ENCODE data around the gene SNX33. TPM values are rescaled to one million over a fixed set of nuclear protein-coding genes. Genes with fewer than 3 reads are reported as not detected.

The SNX33 gene
- total and polyA plus RNA-seq, 2 experiments from 2014 or later: 6.2 to 21.2 TPM

DNA sequence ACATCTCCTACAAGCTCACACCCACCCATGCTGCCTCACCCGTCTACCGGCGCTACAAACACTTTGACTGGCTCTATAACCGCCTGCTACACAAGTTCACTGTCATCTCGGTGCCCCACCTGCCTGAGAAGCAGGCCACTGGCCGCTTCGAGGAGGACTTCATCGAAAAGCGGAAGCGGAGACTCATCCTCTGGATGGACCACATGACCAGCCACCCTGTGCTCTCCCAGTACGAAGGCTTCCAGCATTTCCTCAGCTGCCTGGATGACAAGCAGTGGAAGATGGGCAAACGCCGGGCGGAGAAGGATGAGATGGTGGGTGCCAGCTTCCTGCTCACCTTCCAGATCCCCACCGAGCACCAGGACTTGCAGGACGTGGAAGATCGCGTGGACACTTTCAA is 2.1 kb downstream of the SNX33 start:
- peaks cover 52% of the 10 kb centered on the region for H3K79me2 ChIP-seq (replicated peaks; ENCODE audit: insufficient read depth)
- peaks cover 59% of the 10 kb centered on the region for H3K4me1 Mint-ChIP-seq
- H4K20me1 ChIP-seq (replicated peaks; ENCODE audit: insufficient read depth): peaks cover 12% of the 10 kb centered on the region; the same call in 1 of the 2 replicates
- peak overlapping the region; percentile 99; the same call in 1 of the 2 replicates for H3K4me2 ChIP-seq
- H3K27me3 ChIP-seq (ENCODE audit: insufficient read depth): peaks cover 17% of the 10 kb centered on the region
- no peak for ATAC-seq
- H2AFZ ChIP-seq: no peak overlapping the region
- H3K27ac Mint-ChIP-seq: no peak overlapping the region
- peak overlapping the region; percentile 96 for H3K4me3 Mint-ChIP-seq
- peaks cover 27% of the 10 kb centered on the region for H3K4me1 ChIP-seq (ENCODE audit: insufficient read depth)
- H3K9me3 Mint-ChIP-seq: no peaks in the 10 kb centered on the region
- H3F3A ChIP-seq (replicated peaks; ENCODE audit: low read depth): peaks cover 29% of the 10 kb centered on the region
- no peaks in the 10 kb centered on the region for H3K9me2 ChIP-seq (ENCODE audit: insufficient read depth)
- peaks cover 28% of the 10 kb centered on the region for H3K36me3 Mint-ChIP-seq (ENCODE audit: low read depth)
- peaks cover 42% of the 10 kb centered on the region for H3K27me3 Mint-ChIP-seq (ENCODE audit: insufficient read depth, low read depth, poor library complexity)
- no peak overlapping the region for H3K27ac ChIP-seq (ENCODE audit: low read depth)
- TF ChIP-seq CREB1 (CRISPR knock-in tag; IDR thresholded peaks at IDR 0.05; ENCODE audit: low read depth) (no peak), ZNF331 (CRISPR knock-in tag; IDR thresholded peaks at IDR 0.05; ENCODE audit: low read depth) (no peak), ETS1 (IDR thresholded peaks at IDR 0.05) (no peak)
- H3K4me3 ChIP-seq: no peak overlapping the region; the same call in 1 of the 2 replicates
- H3K36me3 ChIP-seq (ENCODE audit: insufficient read depth): no peaks in the 10 kb centered on the region; the same call in 1 of the 2 replicates
- no peak for DNase-seq (ENCODE audit: low spot score)

DNA sequence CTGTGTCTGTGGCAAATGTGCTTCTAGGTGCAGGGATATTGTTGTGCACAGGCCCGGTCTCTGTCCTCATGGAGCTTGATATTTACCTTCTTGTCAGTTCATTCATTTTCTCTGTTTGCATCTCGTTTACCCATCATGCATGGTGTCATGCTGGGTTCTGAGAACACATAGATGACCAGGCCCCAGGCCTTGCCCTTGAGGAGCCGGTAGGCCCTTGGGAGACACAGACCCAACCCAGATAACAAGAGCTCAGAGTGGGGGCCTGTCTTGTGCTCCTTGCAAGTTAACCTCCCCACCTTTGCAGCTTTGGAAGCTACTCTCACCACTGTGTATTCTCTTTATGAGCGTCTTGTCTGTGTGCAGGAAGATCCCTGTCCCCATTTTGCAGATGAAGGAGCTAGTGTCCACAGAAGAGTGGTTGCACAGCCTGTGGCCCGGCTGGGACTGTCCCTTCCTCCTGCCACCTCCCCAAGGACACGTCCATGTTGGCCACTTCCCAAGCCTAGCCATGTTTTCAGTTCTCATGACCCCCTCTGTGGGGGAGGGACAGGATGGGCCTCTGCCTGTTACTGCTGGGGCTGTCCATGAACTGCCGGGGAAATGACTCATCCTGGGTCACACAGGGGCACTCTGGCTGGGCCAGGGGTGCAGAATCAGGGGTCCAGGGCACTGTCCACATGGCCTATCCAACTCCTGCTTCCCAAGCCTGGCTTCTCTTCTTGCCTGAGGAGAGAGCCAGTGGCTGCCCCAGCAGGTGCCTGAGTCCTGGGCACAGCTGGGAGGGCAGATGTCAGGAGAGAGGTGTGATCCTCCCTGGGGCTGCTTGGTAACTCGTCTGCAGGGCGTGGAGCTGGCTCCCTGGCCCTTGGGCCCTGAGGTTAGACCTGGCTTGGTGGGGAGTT is 3.4 kb downstream of the SNX33 start:
- H3K4me1 ChIP-seq (ENCODE audit: insufficient read depth): peaks cover 27% of the 10 kb centered on the region
- Mint-ChIP-seq H3K27ac (no peak overlapping the region; the same call in 1 of the 2 replicates), H3K9me3 (no peaks in the 10 kb centered on the region), H3K4me1 (peaks cover 61% of the 10 kb centered on the region), H3K36me3 (ENCODE audit: low read depth) (peaks cover 33% of the 10 kb centered on the region), H3K4me3 (peak overlapping the region; percentile 96), H3K27me3 (ENCODE audit: insufficient read depth, low read depth, poor library complexity) (peaks cover 35% of the 10 kb centered on the region)
- H3K27ac ChIP-seq (ENCODE audit: low read depth): no peak overlapping the region
- H3K4me3 ChIP-seq: peak overlapping the region; percentile 26; the same call in 1 of the 2 replicates
- peaks cover 12% of the 10 kb centered on the region; the same call in 1 of the 2 replicates for H4K20me1 ChIP-seq (replicated peaks; ENCODE audit: insufficient read depth)
- H3K4me2 ChIP-seq: peak overlapping the region; percentile 99; the same call in 1 of the 2 replicates
- H3K79me2 ChIP-seq (replicated peaks; ENCODE audit: insufficient read depth): peaks cover 65% of the 10 kb centered on the region
- H3K36me3 ChIP-seq (ENCODE audit: insufficient read depth): no peaks in the 10 kb centered on the region; the same call in 1 of the 2 replicates
- H2AFZ ChIP-seq: no peak overlapping the region
- peaks cover 30% of the 10 kb centered on the region for H3F3A ChIP-seq (replicated peaks; ENCODE audit: low read depth)
- no peak for ATAC-seq
- peaks cover 11% of the 10 kb centered on the region for H3K27me3 ChIP-seq (ENCODE audit: insufficient read depth)
- DNase-seq (ENCODE audit: low spot score): no peak
- H3K9me2 ChIP-seq (ENCODE audit: insufficient read depth): no peaks in the 10 kb centered on the region
- no peak for TF ChIP-seq STAT1 (IDR thresholded peaks at IDR 0.05; ENCODE audit: unreplicated experiment)
- no peak for TF ChIP-seq JUNB (IDR thresholded peaks at IDR 0.05; ENCODE audit: unreplicated experiment)
- TF ChIP-seq EZH2phosphoT487 (IDR thresholded peaks at IDR 0.05; ENCODE audit: unreplicated experiment): no peak
- TF ChIP-seq EZH2 (IDR thresholded peaks at IDR 0.05; ENCODE audit: low read depth, unreplicated experiment): no peak
- TF ChIP-seq CREB1 (CRISPR knock-in tag; IDR thresholded peaks at IDR 0.05; ENCODE audit: low read depth): no peak
- no peak for TF ChIP-seq ZNF331 (CRISPR knock-in tag; IDR thresholded peaks at IDR 0.05; ENCODE audit: low read depth)
- no peak for TF ChIP-seq REST (IDR thresholded peaks at IDR 0.05; ENCODE audit: unreplicated experiment)
- no peak for TF ChIP-seq POLR2AphosphoS5 (IDR thresholded peaks at IDR 0.05; ENCODE audit: low read depth)
